Activated CD8-positive, alpha-beta T cell treated with anti-CD3 and anti-CD28 coated beads for 36 hours (primary cell): ENCODE measurements around the gene PITRM1. TPM values are rescaled to one million over a fixed set of nuclear protein-coding genes. Genes with fewer than 3 reads are reported as not detected.

ENCODE experiments used
- ATAC-seq: fragments of 200-7000 bp; cut with Tn5 transposase; one replicate; pipeline ENCODE4 v1.10.0; 2021; ENCODE audit warnings: mild to moderate bottlenecking, moderate library complexity
- CTCF ChIA-PET: fragments of 350-600 bp; sonication (Branson Sonifier 250); formaldehyde crosslinking; loops from one replicate; lab custom pipeline; 2021; ENCODE audit warnings: antibody characterized with exemption; lab: Charles Lee
- POLR2A ChIA-PET: fragments of 350-600 bp; sonication (Branson Sonifier 250); formaldehyde crosslinking; loops from one replicate; lab custom pipeline; 2021; ENCODE audit warnings: antibody characterized with exemption; lab: Charles Lee
- DNase-seq: peaks from one replicate; pipeline ENCODE4 v3.0.0-alpha.2; 2020
- H3K27ac Mint-ChIP-seq: one replicate; pipeline ENCODE4 v1.8.0; 2021; ENCODE audit warnings: mild to moderate bottlenecking, mixed read lengths
- H3K27me3 Mint-ChIP-seq: one replicate; pipeline ENCODE4 v1.8.0; 2021; ENCODE audit warnings: mixed read lengths
- H3K36me3 Mint-ChIP-seq: one replicate; pipeline ENCODE4 v1.8.0; 2021; ENCODE audit warnings: low read depth, mixed read lengths
- H3K4me1 Mint-ChIP-seq: one replicate; pipeline ENCODE4 v1.8.0; 2021; ENCODE audit warnings: low read depth, mixed read lengths
- H3K4me3 Mint-ChIP-seq: one replicate; pipeline ENCODE4 v1.8.0; 2021; ENCODE audit warnings: mild to moderate bottlenecking, moderate library complexity, mixed read lengths
- H3K9me3 Mint-ChIP-seq: one replicate; pipeline ENCODE4 v1.8.0; 2021; ENCODE audit warnings: mixed read lengths
- CTCF ChIP-seq: fragments of 200-600 bp; IDR thresholded peaks from one replicate; pipeline ENCODE4 v1.8.0; 2022; ENCODE audit warnings: antibody characterized with exemption, mild to moderate bottlenecking
- intact Hi-C: fragments of 100-400 bp; cut with micrococcal nuclease; formaldehyde crosslinking; loops from one replicate; pipeline ENCODE4 v1.10.0; 2022
- total RNA-seq, 2 experiments: library from RNA; stranded (reverse); gene quantifications; one replicate each; pipeline ENCODE4 v1.2.3, GENCODE V29; 2021

The PITRM1 gene
- total RNA-seq, 2 experiments from 2014 or later, result 77.6 to 78.6 TPM

- no peak overlapping the region for H3K27ac Mint-ChIP-seq
- no peak overlapping the region for H3K4me3 Mint-ChIP-seq
- no peak for TF ChIP-seq CTCF
- CTCF ChIA-PET, result interaction anchor here (1.6 kb wide), 1 partner anchor 11 kb away, joined by 9 read pairs; no protein-coding TSS in a partner anchor
- H3K4me1 Mint-ChIP-seq, result peaks cover 2% of the 10 kb centered on the region
- POLR2A ChIA-PET, result interaction anchor here (1.0 kb wide), 1 partner anchor 40 kb away, joined by 3 read pairs; no protein-coding TSS in a partner anchor
- no peak for DNase-seq
- H3K27me3 Mint-ChIP-seq, result peaks cover 53% of the 10 kb centered on the region
- intact Hi-C loops, result no loop called here
- no peaks in the 10 kb centered on the region for H3K36me3 Mint-ChIP-seq
- no peak for ATAC-seq
- H3K9me3 Mint-ChIP-seq, result no peaks in the 10 kb centered on the region
Measured at GRCh38 chr10:3203972-3204371, 31.4 kb upstream of the PITRM1 start.

GRCh38 chr10:3203016-3203811 lies 30.6 kb upstream of the PITRM1 start:
- Mint-ChIP-seq H3K4me1 (peaks cover 4% of the 10 kb centered on the region), H3K9me3 (no peaks in the 10 kb centered on the region), H3K27ac (no peak overlapping the region), H3K27me3 (peaks cover 54% of the 10 kb centered on the region), H3K4me3 (no peak overlapping the region), H3K36me3 (no peaks in the 10 kb centered on the region)
- DNase-seq (no peak), ATAC-seq (peak; percentile 27)
- TF ChIP-seq CTCF, result no peak
- intact Hi-C loops, result no loop called here
- POLR2A ChIA-PET, result interaction anchor here (1.0 kb wide), 1 partner anchor 39 kb away, joined by 3 read pairs; no protein-coding TSS in a partner anchor
- CTCF ChIA-PET, result interaction anchor here (1.1 to 1.6 kb wide), 2 partner anchors 10 to 15 kb away, joined by 3 to 9 read pairs; no protein-coding TSS in a partner anchor

- CTCF ChIA-PET, result interaction anchor here (1.3 kb wide), 1 partner anchor 9 kb away, joined by 7 read pairs; no protein-coding TSS in a partner anchor
- H3K4me3 Mint-ChIP-seq, result no peak overlapping the region
- no peak for TF ChIP-seq CTCF
- no peak for DNase-seq
- H3K4me1 Mint-ChIP-seq, result peaks cover 12% of the 10 kb centered on the region
- intact Hi-C loops, result no loop called here
- H3K27me3 Mint-ChIP-seq, result peaks cover 52% of the 10 kb centered on the region
- H3K27ac Mint-ChIP-seq, result no peak overlapping the region
- no peaks in the 10 kb centered on the region for H3K9me3 Mint-ChIP-seq
- POLR2A ChIA-PET, result no interaction called here
- ATAC-seq, result no peak
- H3K36me3 Mint-ChIP-seq, result no peaks in the 10 kb centered on the region
Measured at GRCh38 chr10:3201796-3202195, 29.2 kb upstream of the PITRM1 start.

GRCh38 chr10:3199488-3199887 lies 26.9 kb upstream of the PITRM1 start:
- CTCF ChIA-PET, result no interaction called here
- POLR2A ChIA-PET, result interaction anchor here (1.0 kb wide), 1 partner anchor 149 kb away, joined by 3 read pairs; no protein-coding TSS in a partner anchor
- no peak overlapping the region for H3K4me3 Mint-ChIP-seq

More at GRCh38 chr10:3199488-3199887, 26.9 kb upstream of the PITRM1 start:
- Mint-ChIP-seq H3K9me3 (no peaks in the 10 kb centered on the region), H3K27ac (no peak overlapping the region), H3K36me3 (no peaks in the 10 kb centered on the region), H3K27me3 (peaks cover 55% of the 10 kb centered on the region), H3K4me1 (peaks cover 12% of the 10 kb centered on the region)
- DNase-seq, result no peak
- intact Hi-C loops, result no loop called here
- ATAC-seq, result no peak
- no peak for TF ChIP-seq CTCF
